HepG2 (cell line): Measurements from ENCODE around the gene VAMP8. TPM values are rescaled to one million over a fixed set of nuclear protein-coding genes. Genes with fewer than 3 reads are reported as not detected.

Source experiments
- ASH2L ChIP-seq: fragments of 300-600, 200-600 bp; sonication (generic); IDR thresholded peaks from 2 replicates; pipeline ENCODE4 v1.7.0; 2017; ENCODE audit warnings: low read depth, mild to moderate bottlenecking, moderate library complexity, mixed read lengths, low read length; ENCODE audit not compliant: insufficient read length
- CERS6 ChIP-seq: sonication (generic); formaldehyde crosslinking; IDR thresholded peaks from 2 replicates; pipeline ENCODE4 v1.5.0; 2020; ENCODE audit warnings: missing genetic modification reagents
- CSRNP2 ChIP-seq: sonication (generic); formaldehyde crosslinking; conservative IDR thresholded peaks from 2 replicates; pipeline ENCODE4 v1.8.0; 2022; ENCODE audit warnings: low read depth, missing genetic modification reagents
- ETV6 ChIP-seq: sonication (generic); formaldehyde crosslinking; conservative IDR thresholded peaks from 2 replicates; pipeline ENCODE4 v1.4.0; 2020; ENCODE audit warnings: missing genetic modification reagents
- KMT2A ChIP-seq: sonication (generic); formaldehyde crosslinking; IDR thresholded peaks from 2 replicates; pipeline ENCODE4 v1.4.0; 2020; ENCODE audit warnings: missing genetic modification reagents
- MYPOP ChIP-seq: sonication (generic); formaldehyde crosslinking; IDR thresholded peaks from 2 replicates; pipeline ENCODE4 v1.8.1; 2023; ENCODE audit warnings: mild to moderate bottlenecking, moderate library complexity, missing genetic modification reagents
- NFRKB ChIP-seq: fragments of 450-650 bp; IDR thresholded peaks from 2 replicates; pipeline ENCODE4 v1.6.1; 2017
- NPAS2 ChIP-seq: sonication (generic); formaldehyde crosslinking; IDR thresholded peaks from 2 replicates; pipeline ENCODE4 v1.8.0; 2022; ENCODE audit warnings: mild to moderate bottlenecking, missing genetic modification reagents, borderline replicate concordance
- SKI ChIP-seq: fragments of 450-650 bp; IDR thresholded peaks from one replicate; pipeline ENCODE4 v1.6.1; 2018; ENCODE audit warnings: mild to moderate bottlenecking; ENCODE audit not compliant: partially characterized antibody
- SMYD3 ChIP-seq: sonication (generic); formaldehyde crosslinking; IDR thresholded peaks from 2 replicates; pipeline ENCODE4 v1.8.1; 2023; ENCODE audit warnings: mild to moderate bottlenecking, missing genetic modification reagents
- SUZ12 ChIP-seq: fragments of 150-350 bp; IDR thresholded peaks from 2 replicates; pipeline ENCODE4 v1.6.1; 2014; ENCODE audit warnings: low read depth, low read length
- TBX2 ChIP-seq: sonication (generic); formaldehyde crosslinking; IDR thresholded peaks from 2 replicates; pipeline ENCODE4 v1.5.0; 2020; ENCODE audit warnings: missing genetic modification reagents, mild to moderate bottlenecking, borderline replicate concordance
- ZBTB37 ChIP-seq: sonication (generic); formaldehyde crosslinking; IDR thresholded peaks from 2 replicates; pipeline ENCODE4 v1.4.0; 2020; ENCODE audit warnings: mild to moderate bottlenecking, missing genetic modification reagents
- ZFP82 ChIP-seq: sonication (generic); formaldehyde crosslinking; IDR thresholded peaks from 2 replicates; pipeline ENCODE4 v1.5.1; 2020; ENCODE audit warnings: mild to moderate bottlenecking, missing genetic modification reagents, borderline replicate concordance
- ZNF646 ChIP-seq: sonication (generic); formaldehyde crosslinking; IDR thresholded peaks from 2 replicates; pipeline ENCODE4 v1.9.0; 2021; ENCODE audit warnings: mild to moderate bottlenecking, missing genetic modification reagents
- ZNF691 ChIP-seq: sonication (generic); formaldehyde crosslinking; IDR thresholded peaks from 2 replicates; pipeline ENCODE4 v1.4.0; 2020; ENCODE audit warnings: missing genetic modification reagents, low read depth, mild to moderate bottlenecking, borderline replicate concordance
- ZNF839 ChIP-seq: sonication (generic); formaldehyde crosslinking; IDR thresholded peaks from 2 replicates; pipeline ENCODE4 v1.4.0; 2020; ENCODE audit warnings: missing genetic modification reagents, mild to moderate bottlenecking, borderline replicate concordance
- polyA plus RNA-seq, 8 experiments: library from polyadenylated mRNA; depleted of rRNA in 3 of 8; stranded (reverse) in 7 of 8; unstranded in 1 of 8; fragments of >200 nt; fragmentation: Illumina TruSeq in 4 of 8; extraction: Trizol in 4 of 8; gene quantifications; 2 replicates each; pipeline versions ENCODE4 v1.2.1 to v1.2.3, GENCODE V29; 2011 to 2016; ENCODE audit warnings: low read depth in 4 of 8, missing spikeins in 1 of 8, mixed read lengths in 1 of 8; ENCODE audit not compliant: insufficient read depth in 1 of 8
- total RNA-seq, 5 experiments: library from RNA; depleted of rRNA; stranded (reverse); fragments of >200 nt; fragmentation: Illumina TruSeq; extraction: Trizol; gene quantifications; 2 replicates each; pipeline ENCODE4 v1.2.3, GENCODE V29; 2016; ENCODE audit warnings: low read depth in 1 of 5

Gene VAMP8
- total and polyA plus RNA-seq, 2 of the 13 experiments (the other 11 are each of a cell fraction or from before 2014, with no cell fraction given): 83.3 to 157 TPM

- no peak; the same call in 1 of the 2 replicates for TF ChIP-seq TBX2
- peak; percentile 33; the same call in 1 of the 2 replicates for TF ChIP-seq NPAS2 (CRISPR knock-in tag)
- no peak for TF ChIP-seq ZBTB37 (CRISPR knock-in tag)
- TF ChIP-seq ZNF691: peak; percentile 81
- no peak for TF ChIP-seq SMYD3 (CRISPR knock-in tag)
- TF ChIP-seq SKI: peak; percentile 69
- no peak; the same call in 1 of the 2 replicates for TF ChIP-seq ZNF839
- no peak for TF ChIP-seq NFRKB
- TF ChIP-seq ZNF646 (CRISPR knock-in tag): no peak
- no peak for TF ChIP-seq CSRNP2 (CRISPR knock-in tag)
- TF ChIP-seq ASH2L: peak; percentile 97
- peak; percentile 72; the same call in 1 of the 2 replicates for TF ChIP-seq KMT2A (CRISPR knock-in tag)
- no peak for TF ChIP-seq ZFP82 (CRISPR knock-in tag)
- TF ChIP-seq CERS6 (CRISPR knock-in tag): no peak
- TF ChIP-seq MYPOP (CRISPR knock-in tag): peak; percentile 74
- peak; percentile 75; the same call in 1 of the 2 replicates for TF ChIP-seq ETV6 (CRISPR knock-in tag)
- TF ChIP-seq SUZ12: no peak
Observed at GRCh38 chr2:85584354-85584856, 7.0 kb downstream of the VAMP8 start, which contains the start of gene VAMP5 (continued).
